GM12875 (cell line): ENCODE results near the gene MTHFD1L.

ENCODE experiments used
- H3K4me3 ChIP-seq: one replicate; pipeline ENCODE4 v1.5.1; 2011; ENCODE audit warnings: low read depth, low read length, control low read depth
- TF ChIP-seq, protein P1 (sequence below): IDR thresholded peaks from 2 replicates; pipeline ENCODE4 v1.5.1; 2011; ENCODE audit warnings: low read depth, mild to moderate bottlenecking, control low read depth, inconsistent platforms, low read length, moderate library complexity, borderline replicate concordance; ENCODE audit not compliant: insufficient read depth

The MTHFD1L gene

DNA sequence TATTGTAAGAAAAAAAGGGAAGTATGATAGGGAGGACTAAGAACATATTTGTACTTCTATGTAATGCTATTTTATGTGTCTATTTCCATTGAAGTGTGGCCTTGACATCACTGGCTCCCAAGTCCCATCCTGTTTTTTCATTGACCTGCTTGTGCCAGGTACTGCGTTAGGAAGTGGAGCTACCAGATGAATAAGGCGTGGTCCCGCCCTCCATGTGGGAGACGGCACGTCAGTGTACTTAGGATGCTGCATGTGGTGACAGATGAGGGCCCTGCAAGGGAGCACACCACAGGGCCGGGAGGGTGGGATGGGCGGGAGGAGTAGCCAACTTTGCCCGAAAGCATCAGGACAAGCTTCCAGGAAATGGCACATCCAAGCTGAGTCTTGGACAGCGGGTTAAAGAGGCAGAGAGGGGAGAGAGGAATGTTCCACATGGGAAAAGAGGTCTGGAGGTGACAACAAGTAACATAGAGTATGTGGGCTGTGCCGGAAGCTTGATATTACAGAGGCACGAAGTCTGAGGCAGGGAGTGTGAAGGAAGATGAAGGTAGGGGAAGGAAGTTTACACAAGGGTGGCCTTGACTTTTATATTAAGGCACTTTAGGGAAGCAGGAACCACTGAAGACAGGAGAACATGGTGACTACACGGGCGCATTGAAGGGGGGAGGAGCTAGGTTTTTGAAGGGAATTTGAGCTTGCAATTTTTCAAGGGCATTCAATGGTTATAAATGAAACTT is 140.6 kb downstream of the MTHFD1L start:
- TF ChIP-seq, protein P1, sequence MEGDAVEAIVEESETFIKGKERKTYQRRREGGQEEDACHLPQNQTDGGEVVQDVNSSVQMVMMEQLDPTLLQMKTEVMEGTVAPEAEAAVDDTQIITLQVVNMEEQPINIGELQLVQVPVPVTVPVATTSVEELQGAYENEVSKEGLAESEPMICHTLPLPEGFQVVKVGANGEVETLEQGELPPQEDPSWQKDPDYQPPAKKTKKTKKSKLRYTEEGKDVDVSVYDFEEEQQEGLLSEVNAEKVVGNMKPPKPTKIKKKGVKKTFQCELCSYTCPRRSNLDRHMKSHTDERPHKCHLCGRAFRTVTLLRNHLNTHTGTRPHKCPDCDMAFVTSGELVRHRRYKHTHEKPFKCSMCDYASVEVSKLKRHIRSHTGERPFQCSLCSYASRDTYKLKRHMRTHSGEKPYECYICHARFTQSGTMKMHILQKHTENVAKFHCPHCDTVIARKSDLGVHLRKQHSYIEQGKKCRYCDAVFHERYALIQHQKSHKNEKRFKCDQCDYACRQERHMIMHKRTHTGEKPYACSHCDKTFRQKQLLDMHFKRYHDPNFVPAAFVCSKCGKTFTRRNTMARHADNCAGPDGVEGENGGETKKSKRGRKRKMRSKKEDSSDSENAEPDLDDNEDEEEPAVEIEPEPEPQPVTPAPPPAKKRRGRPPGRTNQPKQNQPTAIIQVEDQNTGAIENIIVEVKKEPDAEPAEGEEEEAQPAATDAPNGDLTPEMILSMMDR: no peak
- no peak overlapping the region for H3K4me3 ChIP-seq

DNA sequence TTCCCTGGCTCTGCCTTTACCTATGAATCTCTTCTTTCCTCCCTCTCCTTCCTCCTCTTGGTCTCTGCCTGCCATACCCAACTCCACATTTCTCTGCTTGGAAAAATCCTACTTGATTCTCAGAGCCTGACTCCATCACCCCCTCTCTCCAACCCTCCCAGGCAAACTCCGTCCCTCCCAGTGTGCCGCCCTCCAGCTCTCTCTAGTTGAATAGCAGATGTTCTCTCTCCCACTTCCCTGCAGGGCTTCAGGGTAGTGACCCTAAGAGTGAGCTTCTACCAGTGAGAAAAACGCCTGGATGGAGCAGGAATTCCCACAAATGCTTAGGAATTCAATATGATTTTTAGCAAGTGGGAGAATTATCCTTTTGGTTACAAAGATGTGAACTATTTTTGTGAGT is 141.6 kb downstream of the MTHFD1L start:
- H3K4me3 ChIP-seq: no peak overlapping the region
- TF ChIP-seq, protein P1: no peak

DNA sequence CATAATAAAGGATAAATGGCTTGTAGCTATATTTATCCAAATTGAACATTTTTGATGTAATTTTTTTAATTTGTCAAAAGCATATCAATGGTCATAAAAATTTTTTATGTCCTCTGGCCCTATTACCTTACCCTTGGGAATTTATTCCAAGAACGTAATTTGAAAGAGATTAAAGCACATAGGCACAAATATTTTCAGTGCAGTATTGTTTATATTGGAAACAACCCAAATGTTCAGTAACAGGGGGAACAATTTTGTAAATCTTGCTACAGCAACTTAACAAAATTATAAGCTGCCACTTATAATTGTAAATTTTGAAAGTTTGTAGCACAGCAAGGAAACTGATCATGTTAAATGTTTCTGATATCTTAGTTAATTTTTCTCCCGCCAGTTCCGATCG is 142.4 kb downstream of the MTHFD1L start:
- no peak overlapping the region for H3K4me3 ChIP-seq
- TF ChIP-seq, protein P1: no peak

DNA sequence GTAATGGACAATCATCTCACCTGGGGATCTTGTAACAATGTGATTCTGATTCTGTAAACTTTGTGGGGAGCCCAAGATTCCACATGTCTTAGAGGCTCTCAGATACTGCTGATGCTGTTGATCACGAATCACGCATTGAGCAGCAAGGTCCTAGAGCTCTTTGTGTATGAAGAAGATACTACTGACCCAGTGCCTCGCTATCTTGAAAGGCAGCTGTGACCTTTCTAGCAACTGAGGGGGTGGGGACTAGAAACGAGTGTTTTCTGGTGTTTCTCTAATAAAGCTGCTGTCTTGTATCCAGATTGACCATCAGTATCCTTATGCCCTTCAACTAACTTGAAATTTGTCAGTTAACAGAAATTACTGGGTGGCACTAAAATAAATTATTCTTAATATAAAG is 142.9 kb downstream of the MTHFD1L start:
- H3K4me3 ChIP-seq: no peak overlapping the region
- TF ChIP-seq, protein P1: no peak

DNA sequence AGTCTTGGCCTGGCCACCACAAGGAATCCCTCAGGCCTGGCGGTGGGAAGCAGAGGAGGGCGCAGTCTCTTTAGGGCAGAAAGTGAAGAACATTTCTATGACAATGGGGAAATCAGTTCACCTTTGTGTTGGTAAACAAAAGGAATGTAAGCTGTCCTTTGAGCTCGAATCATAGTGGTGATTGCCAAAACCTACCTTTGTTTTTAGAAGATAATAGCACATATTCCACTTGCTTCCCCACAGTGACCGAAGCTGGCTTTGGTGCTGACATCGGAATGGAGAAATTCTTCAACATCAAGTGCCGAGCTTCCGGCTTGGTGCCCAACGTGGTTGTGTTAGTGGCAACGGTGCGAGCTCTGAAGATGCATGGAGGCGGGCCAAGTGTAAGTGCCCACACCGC is 144.1 kb downstream of the MTHFD1L start:
- no peak overlapping the region for H3K4me3 ChIP-seq
- TF ChIP-seq, protein P1: no peak

DNA sequence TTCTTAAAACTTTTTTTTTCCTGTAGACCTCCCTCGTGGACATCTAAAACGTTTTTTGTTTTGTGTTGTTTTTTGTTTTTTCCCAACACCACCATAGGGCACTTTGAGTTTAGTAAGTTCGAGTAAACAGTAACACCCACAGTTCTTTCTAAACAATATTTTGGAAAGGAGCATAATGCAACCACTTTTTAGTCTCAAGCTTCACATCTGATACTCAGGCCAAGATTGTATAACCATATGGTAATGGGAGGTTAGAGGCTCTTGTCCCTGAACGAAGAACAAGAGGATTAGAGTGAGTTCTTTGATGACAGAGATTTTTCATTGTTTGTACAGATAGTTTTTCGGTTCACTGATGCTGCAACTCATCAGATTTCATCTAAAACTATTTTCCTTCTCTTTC is 144.6 kb downstream of the MTHFD1L start:
- TF ChIP-seq, protein P1: no peak
- no peak overlapping the region for H3K4me3 ChIP-seq
